Measurements from ENCODE around the gene NUAK1. TPM values are rescaled to one million over a fixed set of nuclear protein-coding genes. Genes with fewer than 3 reads are reported as not detected.

Gene NUAK1
- polyA plus RNA-seq, 6 donors from 2014 or later: not detected

DNA sequence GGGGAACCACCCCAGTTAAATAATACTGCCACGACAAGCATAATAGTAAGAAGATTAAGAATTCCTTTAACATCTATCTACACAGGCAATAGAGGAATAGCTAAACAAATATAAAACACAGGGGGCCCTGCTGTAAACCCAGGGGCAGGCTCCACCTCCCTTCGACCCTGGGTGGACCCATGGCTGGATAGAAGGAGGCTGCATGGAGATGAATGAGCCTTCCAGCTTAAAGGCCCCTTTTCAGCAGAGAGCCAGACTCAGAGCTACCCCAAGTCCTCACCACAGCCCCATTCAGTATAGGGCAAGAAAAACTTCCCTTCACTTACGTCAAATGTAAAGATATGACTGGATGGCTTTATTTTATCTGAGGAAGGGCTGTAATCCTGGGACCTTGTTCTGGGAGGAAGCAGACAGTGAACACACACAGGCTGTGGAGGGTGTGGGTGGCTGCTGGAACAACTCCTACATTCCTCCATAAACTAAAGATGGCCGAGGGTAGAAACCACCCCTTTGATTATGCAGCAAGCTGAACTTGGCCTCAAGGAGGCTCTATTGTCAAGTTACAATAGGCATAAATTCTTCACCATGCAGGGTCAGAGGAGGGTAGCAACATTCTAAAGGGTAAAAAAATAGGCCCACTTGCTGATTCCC, 30.4 kb downstream of the NUAK1 start:
- DNase-seq: no peak
- H3K27ac Mint-ChIP-seq: no peak overlapping the region
- no peaks in the 10 kb centered on the region for H3K36me3 Mint-ChIP-seq
- no peaks in the 10 kb centered on the region for H3K4me1 Mint-ChIP-seq
- ATAC-seq (ENCODE audit: low read depth in 2 of 2): no peak
- H3K27me3 Mint-ChIP-seq: peaks cover 27 to 51% (median 47%) of the 10 kb centered on the region in 3 donors
- H3K4me3 Mint-ChIP-seq: no peak overlapping the region
- peaks cover 0 to 2% (median 0%) of the 10 kb centered on the region in 7 donors for H3K9me3 Mint-ChIP-seq

DNA sequence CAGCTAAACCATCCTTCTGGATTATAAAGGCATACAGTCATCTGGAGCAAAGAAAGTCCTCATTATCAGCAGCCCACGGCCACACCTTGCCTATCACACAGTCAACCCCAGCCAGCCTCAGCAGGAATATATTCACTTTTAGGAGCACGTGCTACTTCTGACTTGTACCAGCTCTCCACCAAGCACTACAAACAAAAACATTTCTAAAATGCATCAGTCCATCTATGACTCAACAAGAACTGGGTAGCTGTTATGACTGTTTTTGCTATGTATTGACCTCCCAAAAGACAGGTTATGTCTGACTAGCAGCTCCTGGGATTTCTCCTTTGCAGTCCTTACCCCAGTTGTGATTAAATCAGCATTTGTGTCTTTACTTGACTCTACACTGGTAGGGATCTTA, 31.2 kb downstream of the NUAK1 start:
- Mint-ChIP-seq H3K36me3 (no peaks in the 10 kb centered on the region), H3K27me3 (peaks cover 29 to 58% (median 51%) of the 10 kb centered on the region in 3 donors), H3K9me3 (peaks cover 0 to 4% (median 0%) of the 10 kb centered on the region in 7 donors), H3K4me3 (peak overlapping the region in 1 of 8 donors; percentile 70), H3K4me1 (no peaks in the 10 kb centered on the region), H3K27ac (no peak overlapping the region)
- ATAC-seq (ENCODE audit: low read depth in 2 of 2) (no peak), DNase-seq (no peak)

DNA sequence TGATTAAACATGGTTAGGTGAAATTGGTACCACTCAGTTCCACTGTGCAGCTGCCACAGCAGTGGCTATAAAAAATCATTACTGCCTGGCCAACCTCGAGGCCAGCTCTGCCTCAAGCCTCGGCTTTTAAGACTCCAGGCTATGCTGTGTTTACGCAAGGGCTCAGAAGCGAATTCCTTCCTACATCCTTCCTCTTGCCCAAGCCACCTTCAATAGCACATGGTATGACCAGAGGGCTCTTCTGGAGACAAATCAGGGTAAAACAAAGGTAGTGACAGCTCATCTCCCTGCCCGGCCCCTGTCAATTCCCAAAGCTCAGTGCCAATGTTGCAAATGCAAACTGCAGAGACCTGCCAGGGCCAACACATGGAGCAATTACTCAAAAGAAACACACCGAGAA, 31.9 kb downstream of the NUAK1 start:
- peaks cover 0 to 4% (median 0%) of the 10 kb centered on the region in 7 donors for H3K9me3 Mint-ChIP-seq
- no peak overlapping the region for H3K4me3 Mint-ChIP-seq
- ATAC-seq (ENCODE audit: low read depth in 2 of 2) (no peak), DNase-seq (no peak)
- no peak overlapping the region for H3K27ac Mint-ChIP-seq
- H3K4me1 Mint-ChIP-seq: no peaks in the 10 kb centered on the region
- no peaks in the 10 kb centered on the region for H3K36me3 Mint-ChIP-seq
- H3K27me3 Mint-ChIP-seq: peaks cover 29 to 58% (median 51%) of the 10 kb centered on the region in 3 donors

DNA sequence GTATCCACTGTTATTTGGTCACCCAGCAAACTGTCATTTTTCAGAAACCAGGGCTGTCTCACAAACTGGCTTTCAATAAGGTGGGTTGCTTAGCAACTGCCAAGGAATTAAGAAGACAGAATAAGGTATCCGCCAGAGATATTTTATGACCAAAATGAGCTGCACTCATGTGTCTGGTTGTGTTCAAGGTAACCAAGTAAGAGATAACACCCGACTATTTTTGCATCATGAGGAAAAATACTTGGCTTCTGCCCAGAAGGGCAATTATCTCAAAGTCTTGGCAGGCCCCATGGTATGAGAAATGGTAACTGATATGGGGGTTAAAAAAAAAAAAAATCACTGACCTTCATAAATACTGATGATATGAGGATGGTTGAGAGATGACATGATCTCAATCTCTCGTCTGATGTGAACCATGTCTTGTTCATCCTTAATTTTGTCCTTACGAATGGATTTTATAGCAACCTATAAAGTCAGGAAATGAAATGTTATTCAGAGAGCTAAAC, 32.6 kb downstream of the NUAK1 start:
- H3K9me3 Mint-ChIP-seq: peaks cover 0 to 4% (median 0%) of the 10 kb centered on the region in 7 donors
- DNase-seq (no peak), ATAC-seq (ENCODE audit: low read depth in 2 of 2) (no peak)
- no peaks in the 10 kb centered on the region for H3K36me3 Mint-ChIP-seq
- no peak overlapping the region for H3K4me3 Mint-ChIP-seq
- H3K27ac Mint-ChIP-seq: no peak overlapping the region
- H3K27me3 Mint-ChIP-seq: peaks cover 29 to 58% (median 58%) of the 10 kb centered on the region in 3 donors
- no peaks in the 10 kb centered on the region for H3K4me1 Mint-ChIP-seq

DNA sequence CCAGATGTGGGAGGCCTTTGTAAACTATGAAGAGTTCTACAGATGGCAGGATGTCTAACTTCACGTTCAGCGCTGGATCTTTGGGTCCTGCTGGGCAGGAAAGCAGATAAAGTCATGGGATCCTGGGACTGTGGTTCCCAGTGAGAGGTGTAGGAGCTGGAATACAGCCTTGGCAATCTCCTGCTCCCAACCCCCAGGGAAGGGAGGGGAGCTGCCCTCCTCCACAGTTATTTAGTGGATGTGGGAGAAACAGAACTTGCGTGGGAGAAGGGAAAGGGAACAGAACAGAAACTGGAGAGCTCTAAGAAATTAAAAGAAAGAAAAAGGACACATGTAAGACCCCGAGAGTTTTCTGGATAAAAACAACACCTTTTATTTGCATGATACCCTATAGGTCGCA, 37.0 kb downstream of the NUAK1 start:
- Mint-ChIP-seq H3K4me3 (no peak overlapping the region), H3K36me3 (no peaks in the 10 kb centered on the region), H3K27me3 (peaks cover 23 to 49% (median 36%) of the 10 kb centered on the region in 3 donors), H3K4me1 (no peaks in the 10 kb centered on the region), H3K27ac (no peak overlapping the region), H3K9me3 (peaks cover 0 to 5% (median 0%) of the 10 kb centered on the region in 7 donors)
- DNase-seq: no peak
- no peak for ATAC-seq (ENCODE audit: low read depth in 2 of 2)

DNA sequence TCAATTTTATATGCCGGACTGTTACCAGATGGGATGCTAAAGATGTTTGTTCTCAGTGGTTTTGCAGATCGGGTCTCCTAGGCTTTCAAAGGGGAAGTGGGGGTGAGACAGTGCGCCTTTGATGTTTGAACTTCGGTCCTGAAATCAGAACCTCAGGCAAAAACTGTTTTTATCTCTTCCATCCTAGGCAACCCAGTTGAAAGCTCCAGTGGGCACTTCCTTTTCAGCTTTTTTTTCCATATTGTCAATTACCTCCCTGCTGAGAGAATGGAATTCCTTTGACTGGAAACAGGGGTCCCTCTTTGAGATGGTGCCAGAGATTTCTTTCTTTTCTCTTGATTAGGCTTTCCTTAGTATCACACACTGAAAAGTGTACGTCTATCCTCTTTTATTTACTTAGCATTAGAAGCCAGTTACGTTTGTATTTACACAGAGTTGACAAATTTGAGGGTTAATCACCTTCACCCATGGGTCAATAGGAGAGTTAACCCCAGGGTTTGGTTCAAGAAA, 40.0 kb downstream of the NUAK1 start:
- Mint-ChIP-seq H3K27me3 (peaks cover 20 to 44% (median 22%) of the 10 kb centered on the region in 3 donors), H3K27ac (no peak overlapping the region), H3K4me3 (no peak overlapping the region), H3K4me1 (no peaks in the 10 kb centered on the region), H3K9me3 (peaks cover 0 to 5% (median 0%) of the 10 kb centered on the region in 7 donors), H3K36me3 (no peaks in the 10 kb centered on the region)
- DNase-seq (no peak), ATAC-seq (ENCODE audit: low read depth in 2 of 2) (no peak)

DNA sequence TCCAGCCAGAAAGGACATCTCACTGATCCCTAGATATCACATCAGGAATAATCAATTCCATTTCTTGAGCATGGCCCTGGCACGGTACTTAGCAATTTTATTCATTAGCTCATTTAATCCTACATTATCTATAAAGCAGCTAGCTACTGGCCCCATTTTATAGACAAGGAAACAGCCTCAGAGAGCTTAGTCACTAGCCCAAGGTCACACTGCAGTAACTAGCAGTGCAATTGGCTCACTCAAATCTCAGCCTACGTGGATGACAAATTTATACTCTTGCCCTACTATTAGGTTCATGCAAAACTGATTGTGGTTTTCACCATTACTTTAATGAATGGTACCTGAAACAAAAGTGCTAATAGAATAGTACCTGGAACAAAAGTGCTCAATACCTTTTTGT, 41.7 kb downstream of the NUAK1 start:
- H3K27ac Mint-ChIP-seq: no peak overlapping the region
- no peaks in the 10 kb centered on the region for H3K4me1 Mint-ChIP-seq
- no peak overlapping the region for H3K4me3 Mint-ChIP-seq
- H3K27me3 Mint-ChIP-seq: peaks cover 10 to 36% (median 13%) of the 10 kb centered on the region in 3 donors
- H3K36me3 Mint-ChIP-seq: no peaks in the 10 kb centered on the region
- H3K9me3 Mint-ChIP-seq: peaks cover 0 to 5% (median 0%) of the 10 kb centered on the region in 7 donors
- no peak for ATAC-seq (ENCODE audit: low read depth in 2 of 2)
- DNase-seq: no peak

DNA sequence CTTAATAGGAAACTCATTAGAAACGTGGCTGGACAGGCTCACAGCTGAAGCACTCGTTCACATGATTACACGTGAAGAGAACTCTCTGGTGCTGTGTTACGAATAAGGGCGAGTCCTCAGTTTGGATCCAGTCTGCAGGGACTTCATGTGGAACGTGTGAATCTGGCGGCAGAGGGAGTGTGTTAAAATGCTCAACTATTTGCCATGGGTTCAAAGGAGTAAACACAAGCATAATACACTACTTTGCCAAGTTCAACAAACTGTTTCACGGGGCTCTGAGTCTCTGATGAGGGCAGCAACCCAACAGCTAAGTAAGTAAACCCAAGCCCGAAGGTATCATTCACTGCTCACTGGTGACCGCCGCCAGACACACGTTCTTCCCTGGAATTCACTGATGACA, 42.4 kb downstream of the NUAK1 start:
- Mint-ChIP-seq H3K4me3 (no peak overlapping the region), H3K27me3 (peaks cover 10 to 32% (median 13%) of the 10 kb centered on the region in 3 donors), H3K27ac (no peak overlapping the region), H3K9me3 (peaks cover 0 to 5% (median 0%) of the 10 kb centered on the region in 7 donors), H3K36me3 (no peaks in the 10 kb centered on the region), H3K4me1 (no peaks in the 10 kb centered on the region)
- no peak for DNase-seq
- no peak for ATAC-seq (ENCODE audit: low read depth in 2 of 2)

DNA sequence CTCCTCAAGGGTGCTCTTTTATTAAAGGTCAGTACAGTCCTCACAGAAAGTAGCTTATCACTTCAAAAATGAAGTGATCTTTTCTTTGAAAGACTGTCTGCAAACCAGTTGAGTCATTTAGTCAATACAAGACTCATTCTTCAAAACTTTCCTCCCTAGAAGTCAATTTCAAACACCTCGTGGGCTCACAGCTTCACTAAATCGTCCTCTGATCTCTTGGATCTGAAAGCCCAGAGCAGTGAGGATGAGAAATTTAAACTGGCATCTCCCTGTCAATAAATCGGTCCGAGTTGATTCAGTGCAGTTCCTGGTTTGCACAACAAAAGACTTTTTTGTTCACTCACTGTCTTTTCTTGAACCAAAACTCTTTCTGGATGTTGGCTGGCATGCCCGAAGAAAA, 44.5 kb downstream of the NUAK1 start:
- Mint-ChIP-seq H3K27me3 (peaks cover 4 to 18% (median 10%) of the 10 kb centered on the region in 3 donors), H3K27ac (no peak overlapping the region), H3K9me3 (no peaks in the 10 kb centered on the region), H3K36me3 (no peaks in the 10 kb centered on the region), H3K4me1 (no peaks in the 10 kb centered on the region), H3K4me3 (no peak overlapping the region)
- ATAC-seq (ENCODE audit: low read depth in 2 of 2) (no peak), DNase-seq (no peak)

DNA sequence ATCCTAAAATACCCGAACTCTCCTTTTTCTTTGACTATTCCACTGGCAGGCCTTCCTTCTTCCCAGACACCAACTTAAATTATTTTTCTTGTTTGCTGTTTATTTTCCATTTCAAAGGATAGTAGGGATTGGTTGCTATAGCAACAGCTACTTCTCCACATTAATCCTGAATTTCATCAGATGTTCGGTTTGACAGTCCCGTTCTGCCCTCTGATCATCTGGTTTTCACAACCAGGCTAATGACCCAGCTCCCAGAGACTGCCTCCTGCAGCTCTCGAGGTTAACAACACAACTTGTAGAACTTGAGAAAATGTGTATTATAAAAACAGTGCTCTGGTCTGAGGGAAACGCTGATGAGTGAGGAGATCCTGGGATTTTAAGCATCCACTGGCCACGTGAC, 45.5 kb downstream of the NUAK1 start:
- Mint-ChIP-seq H3K36me3 (no peaks in the 10 kb centered on the region), H3K4me3 (no peak overlapping the region), H3K4me1 (no peaks in the 10 kb centered on the region), H3K27ac (peak overlapping the region in 1 of 6 donors; percentile 34), H3K27me3 (peaks cover 7 to 18% (median 10%) of the 10 kb centered on the region in 3 donors), H3K9me3 (no peaks in the 10 kb centered on the region)
- ATAC-seq (ENCODE audit: low read depth in 2 of 2) (no peak), DNase-seq (no peak)

DNA sequence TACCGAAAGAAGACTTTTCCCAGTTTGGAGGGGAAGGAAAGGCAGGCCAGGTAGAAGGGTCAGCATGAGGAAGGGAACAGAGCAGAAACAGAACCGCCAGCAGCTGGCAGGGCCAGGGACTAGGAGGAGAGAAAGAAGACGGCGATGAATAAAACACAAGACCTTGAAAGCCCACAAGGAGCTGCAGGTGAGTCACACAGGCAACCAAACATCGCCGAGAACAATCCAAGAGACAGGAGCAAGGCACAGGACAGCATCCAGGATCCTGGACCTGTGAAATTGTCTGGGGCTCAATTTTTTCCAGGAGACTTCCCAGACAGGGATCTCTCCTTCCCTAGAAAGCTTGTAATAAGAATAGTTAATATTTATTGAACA, 47.3 kb downstream of the NUAK1 start:
- no peak overlapping the region for H3K4me3 Mint-ChIP-seq
- no peaks in the 10 kb centered on the region for H3K4me1 Mint-ChIP-seq
- H3K27ac Mint-ChIP-seq: peak overlapping the region in 1 of 6 donors; percentile 60
- no peak for DNase-seq
- H3K36me3 Mint-ChIP-seq: no peaks in the 10 kb centered on the region
- no peak for ATAC-seq (ENCODE audit: low read depth in 2 of 2)
- peaks cover 0 to 1% (median 0%) of the 10 kb centered on the region in 7 donors for H3K9me3 Mint-ChIP-seq
- H3K27me3 Mint-ChIP-seq: peaks cover 9 to 12% (median 11%) of the 10 kb centered on the region in 3 donors

DNA sequence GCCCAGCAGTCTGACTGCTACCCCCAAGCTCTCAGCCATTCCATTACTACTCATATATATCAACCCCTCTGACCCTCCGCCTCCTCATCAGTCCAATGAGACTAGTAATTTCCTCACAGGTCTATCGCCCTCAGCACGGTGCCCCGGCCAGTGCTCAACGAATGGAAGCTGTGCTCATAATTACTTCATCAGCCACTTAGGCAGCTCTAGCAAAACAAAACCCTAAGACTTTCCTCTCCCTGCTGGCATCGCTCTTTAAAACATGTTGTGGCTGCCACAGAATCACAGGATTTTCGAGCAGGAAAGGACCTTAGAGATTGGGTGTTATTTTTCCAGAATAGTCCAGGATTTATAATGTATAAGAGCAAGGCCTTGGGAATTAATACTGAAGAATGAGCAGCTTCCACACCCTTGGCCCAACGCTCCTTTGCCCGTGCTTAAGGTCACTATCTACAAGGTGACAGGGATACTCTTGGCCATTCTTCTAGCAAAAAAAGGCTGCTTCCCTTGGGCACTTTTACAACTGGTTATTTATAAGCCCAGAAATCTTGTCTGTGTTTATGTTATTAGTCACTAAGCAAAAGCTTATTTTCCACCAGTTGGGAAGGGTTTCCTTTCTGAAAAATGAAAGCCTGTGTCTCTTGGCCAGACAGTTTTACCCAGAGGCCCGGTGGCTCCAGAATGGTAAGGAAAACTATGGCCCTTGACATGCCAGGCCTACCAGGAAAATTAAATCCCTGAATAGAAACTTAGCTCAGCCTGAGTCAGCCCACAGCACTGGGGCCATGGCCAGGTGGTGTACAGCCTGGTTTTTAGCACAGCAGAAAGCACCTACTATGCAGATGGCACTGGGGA, 47.9 kb downstream of the NUAK1 start:
- Mint-ChIP-seq H3K4me1 (no peaks in the 10 kb centered on the region), H3K27me3 (peaks cover 9 to 12% (median 11%) of the 10 kb centered on the region in 3 donors), H3K9me3 (peaks cover 0 to 1% (median 0%) of the 10 kb centered on the region in 7 donors), H3K27ac (peak overlapping the region in 1 of 6 donors; percentile 60), H3K4me3 (no peak overlapping the region), H3K36me3 (no peaks in the 10 kb centered on the region)
- DNase-seq (no peak), ATAC-seq (ENCODE audit: low read depth in 2 of 2) (no peak)

DNA sequence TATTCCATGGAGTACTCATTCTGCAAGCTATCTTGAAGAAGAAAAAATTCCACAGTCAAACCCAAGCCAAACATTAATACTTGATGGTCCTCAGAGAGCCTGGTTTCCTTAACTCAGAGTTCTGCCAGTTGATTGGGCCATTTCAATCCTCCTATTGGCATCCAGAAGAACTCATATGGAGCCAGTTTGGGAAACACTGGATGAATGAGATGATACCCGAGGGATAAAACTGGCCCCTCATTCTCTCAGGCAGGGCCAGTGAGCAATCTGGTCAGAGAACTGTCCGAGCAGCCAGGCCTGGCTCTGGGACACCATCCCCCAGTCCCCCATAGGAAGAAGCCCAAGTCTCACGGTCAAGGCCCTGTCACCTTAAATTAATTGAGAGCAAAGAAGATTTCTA, 48.8 kb downstream of the NUAK1 start:
- Mint-ChIP-seq H3K27ac (no peak overlapping the region), H3K27me3 (peaks cover under 1 to 12% (median 11%) of the 10 kb centered on the region in 3 donors)

More for the DNA sequence above, 48.8 kb downstream of the NUAK1 start:
- no peaks in the 10 kb centered on the region for H3K4me1 Mint-ChIP-seq
- no peaks in the 10 kb centered on the region for H3K36me3 Mint-ChIP-seq
- H3K4me3 Mint-ChIP-seq: no peak overlapping the region
- DNase-seq (no peak), ATAC-seq (ENCODE audit: low read depth in 2 of 2) (no peak)
- H3K9me3 Mint-ChIP-seq: peaks cover 0 to 1% (median 0%) of the 10 kb centered on the region in 7 donors

All from naive B cell (primary cell).